Measurements from ENCODE around the gene SSC5D. TPM values are rescaled to one million over a fixed set of nuclear protein-coding genes. Genes with fewer than 3 reads are reported as not detected.
"Not testable (repeated sequence)": the region's sequence is repeated elsewhere in the genome, so short reads cannot be mapped to it uniquely, and the experiment has no call there.

The SSC5D gene
- total RNA-seq, 2 experiments from 2014 or later: 0.68 to 0.79 TPM

DNA sequence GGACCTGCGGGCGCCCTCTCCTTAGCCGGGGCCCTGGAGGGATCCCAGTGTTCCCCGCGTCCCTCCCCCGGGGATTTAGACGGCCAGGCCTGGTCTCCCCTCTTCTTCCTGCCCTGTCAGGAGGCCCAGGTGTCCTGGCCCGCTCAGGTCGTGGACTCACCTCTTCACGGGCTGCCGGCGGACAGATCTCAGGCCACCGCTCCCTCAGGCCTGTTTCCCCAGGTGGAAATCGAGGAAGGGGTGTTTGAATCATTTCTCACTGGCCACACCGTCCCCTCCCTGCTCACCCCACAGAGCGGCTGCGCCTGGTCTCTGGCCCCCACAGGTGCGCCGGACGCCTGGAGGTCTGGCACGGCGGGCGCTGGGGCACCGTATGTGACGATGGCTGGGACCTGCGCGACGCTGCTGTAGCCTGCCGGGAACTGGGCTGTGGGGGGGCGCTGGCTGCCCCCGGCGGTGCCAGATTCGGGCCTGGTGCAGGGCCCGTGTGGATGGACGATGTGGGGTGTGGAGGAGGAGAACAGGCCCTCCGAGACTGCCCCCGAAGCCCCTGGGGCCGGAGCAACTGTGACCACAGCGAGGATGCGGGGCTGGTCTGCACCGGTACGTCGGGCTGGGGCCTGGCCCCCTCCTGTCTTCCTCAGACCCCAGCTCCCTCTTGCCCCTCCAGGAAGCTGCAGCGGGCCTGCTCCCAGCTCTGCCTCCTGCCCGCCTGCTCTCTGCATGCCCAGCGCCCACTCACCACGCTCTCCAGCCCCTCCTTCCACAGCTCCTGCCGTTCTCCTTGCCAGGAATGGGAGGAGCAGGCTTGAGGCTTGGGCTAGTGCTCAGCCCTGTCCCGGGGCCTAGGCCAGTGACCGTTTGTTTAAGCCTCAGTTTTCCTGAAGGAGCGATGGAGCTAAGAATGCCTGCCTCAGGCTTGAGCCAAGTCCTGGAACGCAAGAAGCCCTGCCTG lies 2.5 kb downstream of the SSC5D start:
- CTCF ChIA-PET: interaction anchor here (1.3 to 6.4 kb wide), 2 partner anchors 14 to 350 kb away, joined by 4 to 45 read pairs; no protein-coding TSS in a partner anchor
- no peaks in the 10 kb centered on the region for H3K9me3 Mint-ChIP-seq (ENCODE audit: low read depth)
- H3K27ac Mint-ChIP-seq: no peak overlapping the region
- peaks cover 5% of the 10 kb centered on the region for H3K4me1 Mint-ChIP-seq
- DNase-seq: no peak
- H3K27me3 Mint-ChIP-seq: peaks cover 5% of the 10 kb centered on the region
- H3K36me3 Mint-ChIP-seq: no peaks in the 10 kb centered on the region
- no peak overlapping the region for H3K4me3 Mint-ChIP-seq
- no peak for ATAC-seq

- no peaks in the 10 kb centered on the region for H3K36me3 Mint-ChIP-seq
- ATAC-seq: no peak
- H3K9me3 Mint-ChIP-seq (ENCODE audit: low read depth): no peaks in the 10 kb centered on the region
- H3K4me3 Mint-ChIP-seq: no peak overlapping the region
- no peaks in the 10 kb centered on the region for H3K4me1 Mint-ChIP-seq
- CTCF ChIA-PET: interaction anchor here (1.3 to 6.4 kb wide), 3 partner anchors 13 to 351 kb away, joined by 3 to 45 read pairs (median 4); no protein-coding TSS in a partner anchor
- no peak for DNase-seq
- peaks cover 5% of the 10 kb centered on the region for H3K27me3 Mint-ChIP-seq
- H3K27ac Mint-ChIP-seq: no peak overlapping the region
Measured at GRCh38 chr19:55491546-55492360, 3.5 kb downstream of the SSC5D start.

- Mint-ChIP-seq H3K27me3 (peaks cover 5% of the 10 kb centered on the region), H3K9me3 (ENCODE audit: low read depth) (no peaks in the 10 kb centered on the region), H3K4me3 (no peak overlapping the region), H3K4me1 (no peaks in the 10 kb centered on the region), H3K27ac (no peak overlapping the region), H3K36me3 (no peaks in the 10 kb centered on the region)
- DNase-seq (no peak), ATAC-seq (no peak)
- CTCF ChIA-PET: interaction anchor here (0.8 to 6.4 kb wide), 4 partner anchors 9 to 191 kb away, joined by 3 to 45 read pairs (median 3); no protein-coding TSS in a partner anchor
Measured at GRCh38 chr19:55492362-55492944, 4.2 kb downstream of the SSC5D start.

- Mint-ChIP-seq H3K4me3 (no peak overlapping the region), H3K36me3 (no peaks in the 10 kb centered on the region), H3K9me3 (ENCODE audit: low read depth) (no peaks in the 10 kb centered on the region), H3K4me1 (no peaks in the 10 kb centered on the region), H3K27ac (no peak overlapping the region), H3K27me3 (peaks cover 5% of the 10 kb centered on the region)
- CTCF ChIA-PET: interaction anchor here (0.8 to 6.4 kb wide), 4 partner anchors 8 to 191 kb away, joined by 3 to 45 read pairs (median 3); no protein-coding TSS in a partner anchor
- ATAC-seq (no peak), DNase-seq (no peak)
Measured at GRCh38 chr19:55493052-55493644, 4.9 kb downstream of the SSC5D start.

- DNase-seq: no peak
- Mint-ChIP-seq H3K27ac (no peak overlapping the region), H3K27me3 (peaks cover 5% of the 10 kb centered on the region), H3K9me3 (ENCODE audit: low read depth) (no peaks in the 10 kb centered on the region), H3K36me3 (no peaks in the 10 kb centered on the region), H3K4me1 (no peaks in the 10 kb centered on the region), H3K4me3 (no peak overlapping the region)
- ATAC-seq: no peak
- CTCF ChIA-PET: interaction anchor here (0.9 to 6.4 kb wide), 5 partner anchors 8 to 192 kb away, joined by 3 to 45 read pairs (median 3); partner anchors contain the start of gene ZNF628
Measured at GRCh38 chr19:55493645-55494171, 5.5 kb downstream of the SSC5D start.

GRCh38 chr19:55494172-55494761 lies 6.0 kb downstream of the SSC5D start:
- Mint-ChIP-seq H3K4me3 (peak overlapping the region; percentile 21), H3K9me3 (ENCODE audit: low read depth) (no peaks in the 10 kb centered on the region), H3K27ac (no peak overlapping the region), H3K36me3 (no peaks in the 10 kb centered on the region), H3K27me3 (peaks cover 5% of the 10 kb centered on the region), H3K4me1 (no peaks in the 10 kb centered on the region)
- ATAC-seq (peak; percentile 57), DNase-seq (no peak)
- CTCF ChIA-PET: interaction anchor here (0.9 to 6.4 kb wide), 4 partner anchors 10 to 137 kb away, joined by 3 to 45 read pairs (median 4); partner anchors contain the start of gene ZNF628

DNA sequence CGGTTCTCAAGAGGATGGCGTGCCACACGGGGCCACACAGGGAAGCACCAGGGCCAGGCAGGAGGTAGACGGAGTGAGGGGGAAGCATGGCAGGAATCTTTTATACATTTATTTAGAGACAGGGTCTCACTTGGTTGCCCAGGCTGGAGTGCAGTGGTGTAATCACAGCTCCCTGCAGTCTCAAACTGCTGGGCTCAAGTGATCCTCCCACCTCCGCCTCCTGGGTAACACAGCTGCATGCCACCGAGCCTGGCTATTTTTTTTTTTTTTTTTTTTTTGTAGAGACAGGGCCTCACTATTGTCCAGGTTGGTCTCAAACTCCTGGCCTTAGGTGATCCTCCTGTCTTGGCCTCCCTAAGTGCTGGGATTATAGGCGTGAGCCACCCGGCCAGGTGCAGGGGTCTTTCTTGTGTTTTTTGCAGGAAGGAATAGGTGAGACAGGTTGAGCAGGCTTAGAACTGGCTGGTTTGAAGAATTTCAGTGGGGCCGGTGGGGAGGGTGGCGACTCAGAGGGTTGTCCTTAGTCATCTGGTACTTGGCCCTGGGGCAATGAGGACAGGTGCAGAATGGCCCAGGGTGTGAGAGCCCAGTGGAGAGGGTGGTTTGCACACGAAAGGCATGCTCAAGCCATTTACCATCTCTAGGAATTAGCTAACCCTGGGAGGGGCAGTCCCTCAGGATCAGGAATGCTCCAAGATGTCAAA lies 7.6 kb downstream of the SSC5D start:
- H3K36me3 Mint-ChIP-seq: no peaks in the 10 kb centered on the region
- ATAC-seq (no peak), DNase-seq (no peak)
- no peaks in the 10 kb centered on the region for H3K9me3 Mint-ChIP-seq (ENCODE audit: low read depth)
- CTCF ChIA-PET: no interaction called here
- H3K4me1 Mint-ChIP-seq: no peaks in the 10 kb centered on the region
- H3K27me3 Mint-ChIP-seq: peaks cover 5% of the 10 kb centered on the region
- no peak overlapping the region for H3K4me3 Mint-ChIP-seq
- no peak overlapping the region for H3K27ac Mint-ChIP-seq

- DNase-seq, H3K27me3 Mint-ChIP-seq, CTCF ChIA-PET: not testable (repeated sequence)
Measured at GRCh38 chr19:55496820-55497219, 8.6 kb downstream of the SSC5D start.

DNA sequence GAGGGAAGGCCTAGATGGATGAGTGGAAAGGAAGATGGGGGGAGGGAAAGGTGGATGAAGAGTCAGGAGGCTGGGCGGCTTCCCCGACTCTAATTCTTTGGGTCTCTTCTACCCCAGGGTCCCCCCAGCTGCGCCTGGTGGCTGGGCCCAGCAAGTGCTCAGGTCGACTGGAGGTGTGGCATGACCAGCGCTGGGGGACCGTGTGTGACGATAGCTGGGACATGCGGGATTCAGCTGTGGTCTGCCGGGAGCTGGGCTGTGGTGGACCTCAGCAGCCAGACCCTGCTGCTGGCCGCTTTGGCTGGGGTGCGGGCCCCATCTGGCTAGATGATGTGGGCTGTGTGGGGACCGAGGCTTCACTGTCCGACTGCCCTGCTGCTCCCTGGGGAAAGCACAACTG lies 9.5 kb downstream of the SSC5D start:
- H3K4me1 Mint-ChIP-seq: peaks cover 10% of the 10 kb centered on the region
- peaks cover 5% of the 10 kb centered on the region for H3K27me3 Mint-ChIP-seq
- no peak for ATAC-seq
- no peak for DNase-seq
- H3K36me3 Mint-ChIP-seq: peaks cover 5% of the 10 kb centered on the region
- no peak overlapping the region for H3K4me3 Mint-ChIP-seq
- CTCF ChIA-PET: interaction anchor here (1.4 kb wide), 1 partner anchor 30 kb away, joined by 5 read pairs; no protein-coding TSS in a partner anchor
- peaks cover 5% of the 10 kb centered on the region for H3K9me3 Mint-ChIP-seq (ENCODE audit: low read depth)
- H3K27ac Mint-ChIP-seq: no peak overlapping the region

More at GRCh38 chr19:55496820-55497219, 8.6 kb downstream of the SSC5D start:
- H3K9me3 Mint-ChIP-seq (ENCODE audit: low read depth); H3K36me3 Mint-ChIP-seq; H3K27ac Mint-ChIP-seq; H3K4me1 Mint-ChIP-seq; H3K4me3 Mint-ChIP-seq; ATAC-seq: not testable (repeated sequence)

DNA sequence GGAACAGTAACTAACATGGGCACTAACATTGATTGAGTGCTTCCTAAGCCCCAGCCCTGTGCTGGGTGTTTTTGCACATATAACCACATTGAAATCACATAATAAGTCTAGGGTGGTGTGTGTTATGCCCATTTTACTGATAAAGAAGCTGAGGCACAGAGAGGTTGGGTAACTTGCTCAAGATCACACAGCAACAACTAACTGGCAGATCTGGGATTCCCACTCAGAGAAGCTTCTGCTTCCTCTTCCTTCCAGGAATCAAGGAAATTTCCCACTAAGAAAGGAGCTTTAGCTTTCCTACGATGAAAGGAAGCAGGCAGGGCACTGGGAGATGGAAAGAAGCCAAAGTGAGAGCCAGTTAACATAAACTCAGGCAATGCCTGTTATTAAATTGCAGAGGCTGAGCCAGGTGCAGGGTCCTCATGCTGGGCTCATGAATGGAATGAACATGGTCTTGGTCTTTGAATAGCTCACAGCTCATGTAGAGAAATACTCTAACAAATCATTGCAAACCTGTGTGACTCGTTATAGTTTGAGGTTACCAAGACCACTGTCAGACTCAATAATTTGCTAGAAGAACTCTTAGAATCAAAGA lies 10.1 kb downstream of the SSC5D start:
- Mint-ChIP-seq H3K36me3 (peaks cover 9% of the 10 kb centered on the region), H3K9me3 (ENCODE audit: low read depth) (peaks cover 7% of the 10 kb centered on the region), H3K4me1 (peaks cover 15% of the 10 kb centered on the region), H3K4me3 (no peak overlapping the region), H3K27ac (no peak overlapping the region), H3K27me3 (no peaks in the 10 kb centered on the region)
- CTCF ChIA-PET: interaction anchor here (0.8 to 1.4 kb wide), 2 partner anchors 31 to 197 kb away, joined by 3 to 5 read pairs; no protein-coding TSS in a partner anchor
- no peak for ATAC-seq
- DNase-seq: no peak

DNA sequence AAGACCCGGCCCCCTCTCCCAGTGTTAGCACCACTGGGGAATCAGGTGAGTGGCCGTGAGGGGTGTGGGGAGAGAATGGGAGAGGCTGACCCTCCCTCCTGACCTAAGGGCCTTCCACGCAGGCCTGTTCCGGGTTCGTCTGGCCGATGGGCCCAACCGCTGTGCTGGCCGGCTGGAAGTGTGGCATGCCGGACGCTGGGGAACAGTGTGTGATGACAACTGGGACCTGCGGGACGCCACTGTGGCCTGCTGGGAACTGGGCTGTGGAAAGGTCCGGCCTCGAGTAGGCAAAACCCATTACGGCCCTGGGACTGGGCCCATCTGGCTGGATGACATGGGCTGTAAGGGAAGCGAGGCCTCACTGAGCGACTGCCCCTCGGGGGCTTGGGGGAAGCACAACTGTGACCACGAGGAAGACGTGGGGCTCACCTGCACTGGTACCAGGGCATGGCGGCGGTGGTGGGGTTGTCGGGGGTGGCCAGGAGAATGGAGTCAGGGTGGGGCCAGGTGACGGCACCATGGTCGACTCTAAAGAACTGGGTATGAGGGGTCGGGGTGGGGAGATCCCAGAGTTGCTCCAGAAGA lies 12.2 kb downstream of the SSC5D start:
- CTCF ChIA-PET: interaction anchor here (0.5 to 1.5 kb wide), 4 partner anchors 16 to 1647 kb away, joined by 3 to 5 read pairs (median 4); partner anchors contain the start of gene NAT14
- no peak for DNase-seq
- Mint-ChIP-seq H3K4me1 (peaks cover 23% of the 10 kb centered on the region), H3K27ac (no peak overlapping the region), H3K4me3 (no peak overlapping the region), H3K36me3 (peaks cover 10% of the 10 kb centered on the region), H3K9me3 (ENCODE audit: low read depth) (peaks cover 7% of the 10 kb centered on the region), H3K27me3 (peaks cover 4% of the 10 kb centered on the region)
- no peak for ATAC-seq
